Measurements from ENCODE around the gene FCER2.

FCER2 gene

DNA sequence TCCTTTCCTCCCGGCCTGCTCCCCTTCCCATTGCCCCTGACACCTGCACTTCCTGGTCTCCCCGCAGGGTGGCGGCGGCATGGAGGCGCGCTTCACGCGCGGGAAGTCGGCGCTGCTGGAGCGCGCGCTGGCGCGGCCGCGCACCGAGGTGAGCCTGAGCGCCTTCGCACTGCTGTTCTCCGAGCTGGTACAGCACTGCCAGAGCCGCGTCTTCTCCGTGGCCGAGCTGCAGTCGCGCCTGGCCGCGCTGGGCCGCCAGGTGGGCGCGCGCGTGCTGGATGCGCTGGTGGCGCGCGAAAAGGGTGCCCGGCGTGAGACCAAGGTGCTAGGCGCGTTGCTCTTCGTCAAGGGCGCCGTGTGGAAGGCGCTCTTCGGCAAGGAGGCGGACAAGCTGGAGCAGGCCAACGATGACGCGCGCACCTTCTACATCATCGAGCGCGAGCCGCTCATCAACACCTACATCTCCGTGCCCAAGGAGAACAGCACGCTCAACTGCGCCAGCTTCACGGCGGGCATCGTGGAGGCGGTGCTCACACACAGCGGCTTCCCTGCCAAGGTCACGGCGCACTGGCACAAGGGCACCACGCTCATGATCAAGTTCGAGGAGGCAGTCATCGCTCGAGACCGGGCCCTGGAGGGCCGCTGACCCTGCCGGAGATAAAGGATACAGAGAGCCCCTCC lies 19.6 kb downstream of the FCER2 start:
- Histone ChIP-seq H3K27ac (peak overlapping the region in 1 of 2 donors; percentile 82), H3K4me3 (peak overlapping the region; percentile 87)
- TF ChIP-seq, protein P1, sequence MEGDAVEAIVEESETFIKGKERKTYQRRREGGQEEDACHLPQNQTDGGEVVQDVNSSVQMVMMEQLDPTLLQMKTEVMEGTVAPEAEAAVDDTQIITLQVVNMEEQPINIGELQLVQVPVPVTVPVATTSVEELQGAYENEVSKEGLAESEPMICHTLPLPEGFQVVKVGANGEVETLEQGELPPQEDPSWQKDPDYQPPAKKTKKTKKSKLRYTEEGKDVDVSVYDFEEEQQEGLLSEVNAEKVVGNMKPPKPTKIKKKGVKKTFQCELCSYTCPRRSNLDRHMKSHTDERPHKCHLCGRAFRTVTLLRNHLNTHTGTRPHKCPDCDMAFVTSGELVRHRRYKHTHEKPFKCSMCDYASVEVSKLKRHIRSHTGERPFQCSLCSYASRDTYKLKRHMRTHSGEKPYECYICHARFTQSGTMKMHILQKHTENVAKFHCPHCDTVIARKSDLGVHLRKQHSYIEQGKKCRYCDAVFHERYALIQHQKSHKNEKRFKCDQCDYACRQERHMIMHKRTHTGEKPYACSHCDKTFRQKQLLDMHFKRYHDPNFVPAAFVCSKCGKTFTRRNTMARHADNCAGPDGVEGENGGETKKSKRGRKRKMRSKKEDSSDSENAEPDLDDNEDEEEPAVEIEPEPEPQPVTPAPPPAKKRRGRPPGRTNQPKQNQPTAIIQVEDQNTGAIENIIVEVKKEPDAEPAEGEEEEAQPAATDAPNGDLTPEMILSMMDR (IDR thresholded peaks at IDR 0.05), result no peak
- no peak for DNase-seq (ENCODE audit: low spot score)

DNA sequence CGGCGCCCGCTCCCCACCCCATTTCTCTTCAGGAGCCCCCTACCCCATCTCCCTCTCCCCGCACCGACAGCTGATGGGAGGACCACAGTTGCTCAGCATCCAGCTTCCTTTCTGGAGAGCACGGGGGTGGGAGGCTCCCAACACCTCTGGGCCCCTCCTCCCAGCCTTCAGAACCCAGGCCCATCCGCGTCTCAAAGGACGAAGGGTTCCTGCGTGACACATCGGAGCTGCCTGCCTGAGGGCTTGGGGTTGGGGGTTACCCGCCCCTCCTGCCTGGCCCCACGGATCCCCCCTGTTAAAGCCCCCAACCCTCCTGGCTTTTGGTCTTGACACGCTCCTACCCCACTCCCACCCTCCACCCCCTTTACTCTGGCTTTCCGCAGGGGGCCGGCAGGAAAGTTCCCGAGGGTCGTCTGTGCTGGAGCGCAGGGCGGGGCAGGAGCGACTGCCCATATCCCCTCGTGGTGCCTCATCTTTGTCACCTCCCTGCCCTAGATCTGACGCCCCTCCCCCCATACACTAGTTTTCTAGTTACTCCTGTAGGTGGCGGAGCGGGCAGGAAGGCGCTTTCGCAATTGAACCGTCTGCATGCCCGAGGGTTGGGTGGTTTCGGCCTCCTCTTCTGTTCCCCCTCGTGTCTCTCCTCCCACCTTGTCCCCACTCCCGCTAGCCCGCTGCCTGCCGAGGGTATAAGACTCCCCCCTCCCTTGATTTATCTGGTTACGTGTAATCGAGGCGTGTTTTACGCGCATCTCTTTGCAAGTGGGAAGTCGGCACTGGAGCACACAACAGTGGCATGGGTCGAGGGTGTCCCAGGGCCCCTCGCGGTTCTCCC lies 20.4 kb downstream of the FCER2 start:
- TF ChIP-seq, protein P1 (IDR thresholded peaks at IDR 0.05), result peak; percentile 23
- peak overlapping the region; percentile 87 for H3K4me3 ChIP-seq
- peak overlapping the region; percentile 72 to 82 for H3K27ac ChIP-seq
- peak; percentile 81 for DNase-seq (ENCODE audit: low spot score)

DNA sequence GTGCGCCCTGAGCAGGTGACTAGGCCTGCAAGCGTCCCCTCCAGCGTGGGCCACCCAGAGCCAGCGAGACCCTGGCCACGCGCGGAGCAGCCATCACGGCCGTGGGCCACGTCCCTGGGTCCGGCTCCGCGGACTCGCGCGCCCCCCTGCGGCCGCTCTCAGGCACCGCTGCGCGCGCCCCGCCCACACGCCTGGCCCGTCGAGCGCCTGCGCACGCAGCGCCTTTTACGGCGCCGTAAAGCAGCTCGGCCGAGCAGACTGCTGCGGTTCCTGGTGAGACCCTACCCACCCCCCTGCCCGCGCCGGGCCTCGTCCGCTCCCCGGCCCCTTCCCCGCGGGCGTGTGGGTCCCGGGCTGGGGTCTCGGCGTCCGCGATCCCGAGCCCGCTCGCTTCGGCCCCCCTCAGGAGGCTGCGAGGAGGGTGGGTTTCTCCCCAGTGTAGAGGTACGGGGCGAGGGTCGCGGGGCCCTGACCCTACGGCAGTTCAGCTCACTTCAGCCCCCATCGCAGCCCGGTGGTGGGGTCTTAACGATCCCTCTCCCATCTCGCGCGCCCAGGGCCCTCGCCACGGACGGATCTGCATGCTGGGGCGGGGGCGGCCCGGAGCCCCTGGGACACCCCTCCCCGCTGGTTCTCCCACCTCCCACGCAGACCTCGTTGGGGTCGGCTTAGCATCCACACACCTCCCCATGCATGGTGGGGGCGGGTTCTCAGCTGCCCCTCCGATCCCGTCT lies 21.2 kb downstream of the FCER2 start, which contains the start of gene TRAPPC5:
Gene TRAPPC5 (plus strand): TSS at position 228 of the 734 bp plus-strand sequence. CDS start 1,421 bp downstream, outside the sequence.
- DNase-seq (ENCODE audit: low spot score), result peak; percentile 82
- peak within 1 kb of the TSS; percentile 72 to 82 for H3K27ac ChIP-seq
- peak within 1 kb of the TSS; percentile 87 for H3K4me3 ChIP-seq
- TF ChIP-seq, protein P1 (IDR thresholded peaks at IDR 0.05), result peak; percentile 97

DNA sequence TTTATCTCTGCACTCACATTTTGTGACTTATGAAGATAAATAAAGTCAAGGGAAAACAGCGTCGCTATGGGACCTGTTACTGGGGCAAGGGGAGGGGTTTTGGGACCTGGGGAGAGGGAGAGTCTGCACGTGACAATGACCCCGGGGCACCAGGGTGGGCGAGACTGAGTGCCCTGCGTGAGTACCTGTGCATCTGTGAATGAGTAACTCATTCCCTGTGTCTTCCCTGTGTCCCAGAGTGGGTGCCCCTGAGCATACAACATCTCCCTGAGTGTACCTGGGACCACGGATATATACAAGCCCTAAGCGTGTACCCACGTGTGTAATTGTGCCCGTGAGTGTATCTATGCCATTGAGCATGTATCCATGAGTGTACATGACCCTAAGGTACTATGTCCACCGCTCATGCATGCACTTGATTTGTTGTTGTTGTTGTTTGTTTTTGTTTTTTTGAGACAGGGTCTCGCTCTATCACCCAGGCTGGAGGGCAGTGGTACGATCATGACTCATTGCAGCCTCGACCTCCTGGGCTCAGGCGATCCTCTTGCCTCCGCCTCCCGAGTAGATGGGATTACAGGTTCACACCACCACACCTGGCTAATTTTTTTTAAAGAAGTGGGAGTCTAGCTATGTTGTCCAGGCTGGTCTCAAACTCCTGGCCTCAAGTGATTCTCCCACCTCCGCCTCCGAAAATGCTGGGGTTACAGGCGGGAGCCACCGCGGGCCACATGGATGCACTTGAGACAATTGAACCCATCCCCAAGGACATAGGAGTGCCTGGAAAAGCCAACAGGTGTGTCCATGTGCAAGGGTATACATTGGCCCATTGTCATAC lies 21.9 kb downstream of the FCER2 start:
- TF ChIP-seq, protein P1 (IDR thresholded peaks at IDR 0.05), result no peak
- H3K4me3 ChIP-seq, result peak overlapping the region; percentile 87
- no peak overlapping the region for H3K27ac ChIP-seq
- DNase-seq (ENCODE audit: low spot score), result no peak

DNA sequence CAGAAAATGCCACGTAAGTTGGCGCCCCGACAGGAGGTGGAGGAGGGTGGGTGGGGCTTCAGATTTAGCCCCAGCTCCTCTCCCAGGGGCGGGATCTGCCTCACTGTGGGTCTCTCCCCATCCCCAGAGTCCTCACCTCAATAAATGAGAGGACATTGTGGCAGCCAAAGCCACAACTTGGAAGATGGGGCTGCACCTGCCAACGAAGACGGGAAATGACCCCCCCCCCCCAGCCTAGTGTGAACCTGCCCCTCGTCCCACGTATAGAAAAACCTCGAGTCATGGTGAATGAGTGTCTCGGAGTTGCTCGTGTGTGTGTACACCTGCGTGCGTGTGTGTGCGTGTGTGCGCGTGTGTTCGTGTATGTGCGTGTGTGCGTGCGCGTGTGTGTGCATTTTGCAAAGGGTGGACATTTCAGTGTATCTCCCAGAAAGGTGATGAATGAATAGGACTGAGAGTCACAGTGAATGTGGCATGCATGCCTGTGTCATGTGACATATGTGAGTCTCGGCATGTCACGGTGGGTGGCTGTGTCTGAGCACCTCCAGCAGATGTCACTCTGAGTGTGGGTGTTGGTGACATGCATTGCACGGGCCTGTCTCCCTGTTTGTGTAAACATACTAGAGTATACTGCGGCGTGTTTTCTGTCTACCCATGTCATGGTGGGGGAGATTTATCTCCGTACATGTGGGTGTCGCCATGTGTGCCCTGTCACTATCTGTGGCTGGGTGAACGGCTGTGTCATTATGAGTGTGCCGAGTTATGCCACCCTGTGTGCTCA lies 22.8 kb downstream of the FCER2 start:
- TF ChIP-seq, protein P1 (IDR thresholded peaks at IDR 0.05), result no peak
- H3K27ac ChIP-seq, result no peak overlapping the region
- no peak overlapping the region for H3K4me3 ChIP-seq
- DNase-seq (ENCODE audit: low spot score), result no peak
